ENCODE results near the gene SLC22A14. TPM values are rescaled to one million over a fixed set of nuclear protein-coding genes. Genes with fewer than 3 reads are reported as not detected.

SLC22A14 gene
- total RNA-seq (2022; extraction: Qiagen RNA extraction; ENCODE audit: low read depth), result not detected in 5 replicates

GRCh38 chr3:38281895-38282686 lies at the start of gene SLC22A14:
SLC22A14 (plus strand) TSS chr3:38282294; CDS start chr3:38306027, 23,733 bp downstream.

GRCh38 chr3:38265604-38266307 lies 16.3 kb upstream of the SLC22A14 start, which contains the start of gene SLC22A13:
SLC22A13 (plus strand) TSS chr3:38265812; CDS start chr3:38265861, 49 bp downstream.

GRCh38 chr3:38346587-38347410 lies 64.7 kb downstream of the SLC22A14 start, which contains the start of gene XYLB:
XYLB (plus strand) TSS chr3:38346785; CDS start chr3:38346869, 84 bp downstream.

Other genes starting within 250 kb of the SLC22A14 start
- 0.06 TPM in 1 of 5 replicates, not detected in the others for gene DLEC1, start 243.1 kb upstream of the SLC22A14 start, total RNA-seq (2022; extraction: Qiagen RNA extraction; ENCODE audit: low read depth)
- gene ACAA1, start 145.2 kb upstream of the SLC22A14 start, total RNA-seq (2022; extraction: Qiagen RNA extraction; ENCODE audit: low read depth), result 39.7 to 50.2 TPM (median 46.9 TPM) in 5 replicates
- 22.8 to 26.1 TPM (median 24.8 TPM) in 5 replicates for gene MYD88, start 143.6 kb upstream of the SLC22A14 start, total RNA-seq (2022; extraction: Qiagen RNA extraction; ENCODE audit: low read depth)
- gene OXSR1, start 116.8 kb upstream of the SLC22A14 start, total RNA-seq (2022; extraction: Qiagen RNA extraction; ENCODE audit: low read depth), result 27.0 to 38.5 TPM (median 36.3 TPM) in 5 replicates
- 0.07 to 0.10 TPM in 2 of 5 replicates, not detected in the others for gene SLC22A13, start 16.5 kb upstream of the SLC22A14 start, total RNA-seq (2022; extraction: Qiagen RNA extraction; ENCODE audit: low read depth)
- gene XYLB, start 64.5 kb downstream of the SLC22A14 start, total RNA-seq (2022; extraction: Qiagen RNA extraction; ENCODE audit: low read depth), result 3.6 to 4.0 TPM (median 3.8 TPM) in 5 replicates
- gene ACVR2B, start 171.6 kb downstream of the SLC22A14 start, total RNA-seq (2022; extraction: Qiagen RNA extraction; ENCODE audit: low read depth), result 1.6 to 2.7 TPM (median 2.6 TPM) in 5 replicates
- 9.4 to 17.1 TPM (median 14.6 TPM) in 5 replicates for gene EXOG, start 214.0 kb downstream of the SLC22A14 start, total RNA-seq (2022; extraction: Qiagen RNA extraction; ENCODE audit: low read depth)

Data from A549 treated with GW870086 at 1 μM for 4 hours (cell line).